Hepatocyte (in vitro differentiated cells): ENCODE results near the gene PSEN1. TPM values are rescaled to one million over a fixed set of nuclear protein-coding genes. Genes with fewer than 3 reads are reported as not detected.

Experiments
- DNase-seq: peaks from one replicate; pipeline ENCODE4 v3.0.0-alpha.2; 2016; ENCODE audit warnings: low spot score
- H2AFZ ChIP-seq: fragments of 200-600 bp; sonication (generic); 2 replicates; pipeline ENCODE4 v1.6.0; 2016; ENCODE audit warnings: antibody characterized with exemption, mild to moderate bottlenecking
- H3K27ac ChIP-seq: fragments of 200-600 bp; sonication (generic); 2 replicates; pipeline ENCODE4 v1.5.1; 2016; ENCODE audit warnings: mild to moderate bottlenecking
- H3K27me3 ChIP-seq: fragments of 200-600 bp; sonication (generic); 2 replicates; pipeline ENCODE4 v1.6.1; 2016
- H3K36me3 ChIP-seq: fragments of 200-600 bp; sonication (generic); replicated peaks from 2 replicates; pipeline ENCODE4 v1.5.1; 2016; ENCODE audit warnings: low read depth; ENCODE audit not compliant: insufficient read depth
- H3K4me1 ChIP-seq: fragments of 200-600 bp; sonication (generic); 2 replicates; pipeline ENCODE4 v1.5.1; 2016; ENCODE audit warnings: mild to moderate bottlenecking, moderate library complexity; ENCODE audit not compliant: insufficient read depth
- H3K4me2 ChIP-seq: fragments of 200-600 bp; sonication (generic); 2 replicates; pipeline ENCODE4 v1.6.0; 2016
- H3K4me3 ChIP-seq: fragments of 200-600 bp; sonication (generic); 2 replicates; pipeline ENCODE4 v1.5.1; 2016; ENCODE audit warnings: mild to moderate bottlenecking
- H3K79me2 ChIP-seq: fragments of 200-600 bp; sonication (generic); 2 replicates; pipeline ENCODE4 v1.6.0; 2017; ENCODE audit warnings: mild to moderate bottlenecking
- H3K9me2 ChIP-seq: fragments of 200-600 bp; sonication (generic); replicated peaks from 2 replicates; pipeline ENCODE4 v1.6.0; 2017; ENCODE audit warnings: mild to moderate bottlenecking; ENCODE audit not compliant: insufficient read depth
- H3K9me3 ChIP-seq: fragments of 200-600 bp; sonication (generic); 2 replicates; pipeline ENCODE4 v1.5.1; 2016; ENCODE audit warnings: low read depth, mild to moderate bottlenecking
- H4K20me1 ChIP-seq: fragments of 200-600 bp; sonication (generic); 2 replicates; pipeline ENCODE4 v1.6.0; 2016; ENCODE audit warnings: mild to moderate bottlenecking; ENCODE audit not compliant: insufficient read depth, poor library complexity, severe bottlenecking
- EZH2 ChIP-seq: fragments of 200-600 bp; sonication (generic); IDR thresholded peaks from 2 replicates; pipeline ENCODE4 v1.6.1; 2016; ENCODE audit warnings: antibody characterized with exemption, mild to moderate bottlenecking, borderline replicate concordance
- EZH2phosphoT487 ChIP-seq: fragments of 200-600 bp; sonication (generic); IDR thresholded peaks from one replicate; pipeline ENCODE4 v1.6.1; 2018; ENCODE audit warnings: antibody characterized with exemption, mild to moderate bottlenecking, low read depth, moderate library complexity; ENCODE audit not compliant: unreplicated experiment, severe bottlenecking
- WGBS: methylation state at CpG from one replicate; pipeline ENCODE4 v1.1.6; 2016; ENCODE audit warnings: low lambda C conversion rate; ENCODE audit errors: missing lambda C conversion rate; 5-methylcytosine and 5-hydroxymethylcytosine counted together
- polyA plus RNA-seq: library from polyadenylated mRNA; unstranded; fragments of >200 nt; fragmentation: Nextera tagmentation; extraction: Ambion mirVana; gene quantifications from 2 replicates; pipeline ENCODE4 v1.2.1, GENCODE V29; 2016
- total RNA-seq: library from RNA; depleted of rRNA; stranded (reverse); fragments of >200 nt; gene quantifications from 2 replicates; pipeline ENCODE4 v1.2.3, GENCODE V29; 2014
- TF ChIP-seq, protein P1 (sequence below): fragments of 200-600 bp; sonication (generic); IDR thresholded peaks from 2 replicates; pipeline ENCODE4 v1.5.1; 2016; ENCODE audit warnings: antibody characterized with exemption, mild to moderate bottlenecking; ENCODE audit not compliant: poor library complexity

Gene PSEN1
- total and polyA plus RNA-seq, 2 experiments from 2014 or later = 65.6 to 71.6 TPM

DNA sequence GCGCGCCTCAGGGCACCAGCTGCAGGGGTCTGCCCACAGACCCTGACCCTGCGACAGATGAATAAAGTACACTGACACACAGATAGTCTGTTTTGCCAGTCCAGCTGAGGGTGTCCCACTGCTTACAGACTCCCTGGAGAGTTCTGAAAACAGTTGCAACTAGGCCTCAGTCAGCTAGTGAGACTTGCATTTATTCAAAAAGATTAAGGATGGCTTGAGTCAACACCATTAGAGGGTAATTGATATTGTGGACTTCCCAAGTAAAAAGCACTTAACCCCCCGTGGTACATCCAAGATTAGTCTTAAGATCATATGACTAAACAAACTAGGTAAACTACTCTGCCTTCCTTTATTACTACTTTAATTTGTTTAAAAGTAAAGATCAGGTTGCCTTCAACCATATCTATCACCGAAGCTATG lies 11.1 kb upstream of the PSEN1 start:
- H3K4me2 ChIP-seq = no peak overlapping the region
- no peak for DNase-seq
- WGBS = 51% methylated on average over 5 of the region's 5 CpGs

GRCh38 chr14:73125746-73126145 lies 10.6 kb upstream of the PSEN1 start:
- WGBS = 66% methylated on average over 3 of the region's 3 CpGs

More for the DNA sequence above, 11.1 kb upstream of the PSEN1 start:
- H3K79me2 ChIP-seq = no peaks in the 10 kb centered on the region
- H3K9me3 ChIP-seq = no peaks in the 10 kb centered on the region
- H3K27ac ChIP-seq = peak overlapping the region; percentile 16
- no peak overlapping the region for H3K4me3 ChIP-seq
- no peaks in the 10 kb centered on the region for H3K9me2 ChIP-seq
- TF ChIP-seq, protein P1, sequence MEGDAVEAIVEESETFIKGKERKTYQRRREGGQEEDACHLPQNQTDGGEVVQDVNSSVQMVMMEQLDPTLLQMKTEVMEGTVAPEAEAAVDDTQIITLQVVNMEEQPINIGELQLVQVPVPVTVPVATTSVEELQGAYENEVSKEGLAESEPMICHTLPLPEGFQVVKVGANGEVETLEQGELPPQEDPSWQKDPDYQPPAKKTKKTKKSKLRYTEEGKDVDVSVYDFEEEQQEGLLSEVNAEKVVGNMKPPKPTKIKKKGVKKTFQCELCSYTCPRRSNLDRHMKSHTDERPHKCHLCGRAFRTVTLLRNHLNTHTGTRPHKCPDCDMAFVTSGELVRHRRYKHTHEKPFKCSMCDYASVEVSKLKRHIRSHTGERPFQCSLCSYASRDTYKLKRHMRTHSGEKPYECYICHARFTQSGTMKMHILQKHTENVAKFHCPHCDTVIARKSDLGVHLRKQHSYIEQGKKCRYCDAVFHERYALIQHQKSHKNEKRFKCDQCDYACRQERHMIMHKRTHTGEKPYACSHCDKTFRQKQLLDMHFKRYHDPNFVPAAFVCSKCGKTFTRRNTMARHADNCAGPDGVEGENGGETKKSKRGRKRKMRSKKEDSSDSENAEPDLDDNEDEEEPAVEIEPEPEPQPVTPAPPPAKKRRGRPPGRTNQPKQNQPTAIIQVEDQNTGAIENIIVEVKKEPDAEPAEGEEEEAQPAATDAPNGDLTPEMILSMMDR = no peak
- H3K27me3 ChIP-seq = no peaks in the 10 kb centered on the region
- H2AFZ ChIP-seq = no peak overlapping the region
- no peaks in the 10 kb centered on the region for H4K20me1 ChIP-seq
- no peaks in the 10 kb centered on the region for H3K36me3 ChIP-seq
- no peaks in the 10 kb centered on the region for H3K4me1 ChIP-seq

DNA sequence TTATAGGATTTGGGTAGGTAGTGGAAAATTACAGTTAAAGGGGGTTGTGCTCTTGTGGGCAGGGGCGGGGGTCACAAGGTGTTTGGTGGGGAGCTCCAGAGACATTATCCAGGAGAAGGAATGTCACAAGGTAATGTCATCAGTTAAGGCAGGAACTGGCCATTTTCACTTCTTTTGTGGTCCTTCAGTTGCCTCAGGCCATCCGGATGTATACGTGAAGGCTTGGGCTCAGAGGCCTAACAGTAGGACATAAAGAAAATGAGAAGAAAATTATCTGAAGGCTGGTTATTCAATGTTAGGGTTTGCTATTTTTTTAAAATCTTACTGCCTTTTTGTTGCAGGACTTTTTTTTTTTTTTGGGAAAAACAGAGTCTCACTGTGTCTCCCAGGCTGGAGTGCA lies 2.5 kb upstream of the PSEN1 start:
- H3K36me3 ChIP-seq = no peaks in the 10 kb centered on the region
- H3K27ac ChIP-seq = no peak overlapping the region
- H3K4me2 ChIP-seq = no peak overlapping the region
- no peak overlapping the region for H3K4me3 ChIP-seq
- H3K9me2 ChIP-seq = no peaks in the 10 kb centered on the region
- peaks cover 18% of the 10 kb centered on the region for H3K79me2 ChIP-seq
- H3K9me3 ChIP-seq = no peaks in the 10 kb centered on the region
- TF ChIP-seq EZH2 (no peak), EZH2phosphoT487 (no peak)
- TF ChIP-seq, protein P1 = no peak
- 92% methylated on average over 3 of the region's 3 CpGs for WGBS
- DNase-seq = no peak
- H2AFZ ChIP-seq = no peak overlapping the region
- peaks cover 3% of the 10 kb centered on the region for H4K20me1 ChIP-seq
- H3K4me1 ChIP-seq = peaks cover 5% of the 10 kb centered on the region
- no peaks in the 10 kb centered on the region for H3K27me3 ChIP-seq

More at GRCh38 chr14:73125746-73126145, 10.6 kb upstream of the PSEN1 start:
- Histone ChIP-seq H3K4me1 (no peaks in the 10 kb centered on the region), H3K4me2 (no peak overlapping the region), H3K27ac (peak overlapping the region; percentile 16), H3K36me3 (no peaks in the 10 kb centered on the region), H3K9me2 (no peaks in the 10 kb centered on the region), H3K27me3 (no peaks in the 10 kb centered on the region), H3K4me3 (no peak overlapping the region), H2AFZ (no peak overlapping the region), H3K79me2 (no peaks in the 10 kb centered on the region), H3K9me3 (no peaks in the 10 kb centered on the region), H4K20me1 (no peaks in the 10 kb centered on the region)
- TF ChIP-seq, protein P1 = no peak
- TF ChIP-seq EZH2phosphoT487 (no peak), EZH2 (no peak)
- no peak for DNase-seq

DNA sequence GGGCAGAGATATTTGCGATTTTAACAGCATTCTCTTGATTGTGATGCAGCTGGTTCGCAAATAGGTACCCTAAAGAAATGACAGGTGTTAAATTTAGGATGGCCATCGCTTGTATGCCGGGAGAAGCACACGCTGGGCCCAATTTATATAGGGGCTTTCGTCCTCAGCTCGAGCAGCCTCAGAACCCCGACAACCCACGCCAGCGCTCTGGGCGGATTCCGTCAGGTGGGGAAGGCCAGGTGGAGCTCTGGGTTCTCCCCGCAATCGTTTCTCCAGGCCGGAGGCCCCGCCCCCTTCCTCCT lies 271 bp upstream of the PSEN1 start:
- H4K20me1 ChIP-seq = peaks cover 17% of the 10 kb centered on the region
- 11% methylated on average over 10 of the region's 16 CpGs for WGBS
- no peak for DNase-seq
- H3K27ac ChIP-seq = peak overlapping the region; percentile 46
- H3K36me3 ChIP-seq = no peaks in the 10 kb centered on the region
- H3K4me3 ChIP-seq = no peak overlapping the region
- peak overlapping the region; percentile 78 for H3K4me2 ChIP-seq
- no peaks in the 10 kb centered on the region for H3K9me3 ChIP-seq
- H2AFZ ChIP-seq = peak overlapping the region; percentile 80
- peaks cover 5% of the 10 kb centered on the region for H3K4me1 ChIP-seq
- TF ChIP-seq EZH2 = no peak
- TF ChIP-seq, protein P1 = no peak
- no peak for TF ChIP-seq EZH2phosphoT487
- no peaks in the 10 kb centered on the region for H3K27me3 ChIP-seq
- peaks cover 41% of the 10 kb centered on the region for H3K79me2 ChIP-seq
- no peaks in the 10 kb centered on the region for H3K9me2 ChIP-seq
